Inferior parietal cortex (tissue), 1 donor: ENCODE measurements around the gene SURF4.
A peak's percentile ranks its signal among the peaks of the same experiment; 100 is the strongest.
"Not testable (repeated sequence)": the region's sequence is repeated elsewhere in the genome, so short reads cannot be mapped to it uniquely, and the experiment has no call there.

Source experiments
- DNase-seq: peaks from one replicate; pipeline ENCODE4 v3.0.0-alpha.2; 2016; ENCODE audit errors: extremely low spot score

The SURF4 gene

DNA sequence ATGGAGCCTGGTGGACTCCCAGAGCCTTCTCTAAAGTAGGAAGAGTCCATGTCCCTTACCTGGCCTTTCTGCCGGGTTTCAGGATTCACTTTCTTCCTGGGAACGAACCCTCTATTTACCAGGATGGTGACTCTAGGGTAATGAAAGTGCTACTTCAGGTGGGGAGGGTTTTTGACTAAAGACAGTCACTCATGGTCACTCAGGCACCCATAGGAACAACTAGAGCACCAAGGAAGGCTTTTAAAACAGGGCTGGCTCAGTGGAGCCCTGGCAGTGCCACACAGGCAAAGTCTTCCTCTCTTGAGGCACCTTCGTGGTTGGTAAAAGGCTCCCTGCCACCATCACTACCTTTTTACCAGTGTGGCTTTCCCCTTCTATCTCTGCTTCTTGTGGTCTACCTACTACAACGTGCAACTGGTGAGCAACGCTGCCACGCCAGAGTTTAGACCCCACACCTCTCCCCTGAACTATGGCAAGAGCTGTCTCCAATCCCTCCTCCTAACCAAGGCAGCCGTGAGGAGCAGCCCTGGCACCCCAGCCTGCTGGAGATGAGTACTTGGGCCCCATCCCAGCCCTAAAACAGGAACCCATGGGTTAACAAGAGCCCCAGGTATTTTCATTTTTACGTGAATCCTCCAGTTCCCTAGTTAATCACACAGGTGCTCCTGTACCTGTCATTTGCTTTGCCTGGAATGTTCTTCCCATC lies 23.1 kb downstream of the SURF4 start:
- DNase-seq, result no peak

DNA sequence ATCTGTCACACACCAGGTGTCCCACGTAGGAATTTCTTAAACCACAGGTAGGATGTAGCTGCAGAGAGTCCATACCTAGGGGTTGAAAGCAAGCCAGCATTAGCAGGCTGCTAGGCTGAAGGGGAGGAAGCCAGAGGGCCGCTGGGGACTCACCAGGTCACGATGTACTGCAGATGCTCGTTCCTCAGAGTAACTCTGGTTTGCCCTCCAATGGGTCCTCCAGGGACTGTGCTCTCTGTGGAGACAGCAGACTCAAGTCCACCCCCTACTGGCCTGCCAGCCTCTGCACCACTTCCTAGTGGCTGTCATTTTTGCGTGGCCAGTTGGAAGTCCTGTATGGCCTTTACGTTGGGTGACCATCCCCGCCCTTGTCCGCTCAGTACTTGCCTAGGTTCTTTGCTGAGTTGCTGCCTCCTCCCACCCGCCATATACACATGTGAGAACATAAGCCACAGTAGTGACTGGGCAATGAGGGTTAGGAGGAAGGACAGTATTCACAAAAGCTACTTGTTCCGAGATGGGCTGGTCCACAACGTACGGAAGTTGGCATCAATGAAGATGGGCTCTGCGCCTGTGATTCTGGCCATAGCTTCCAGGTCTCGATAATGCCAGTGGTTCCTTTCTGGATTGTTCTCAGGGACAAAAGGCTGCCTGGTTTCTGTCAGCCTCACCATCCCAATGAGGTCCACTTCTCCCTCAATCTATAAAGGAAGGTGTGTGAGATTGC lies 23.8 kb downstream of the SURF4 start:
- DNase-seq, result no peak

DNA sequence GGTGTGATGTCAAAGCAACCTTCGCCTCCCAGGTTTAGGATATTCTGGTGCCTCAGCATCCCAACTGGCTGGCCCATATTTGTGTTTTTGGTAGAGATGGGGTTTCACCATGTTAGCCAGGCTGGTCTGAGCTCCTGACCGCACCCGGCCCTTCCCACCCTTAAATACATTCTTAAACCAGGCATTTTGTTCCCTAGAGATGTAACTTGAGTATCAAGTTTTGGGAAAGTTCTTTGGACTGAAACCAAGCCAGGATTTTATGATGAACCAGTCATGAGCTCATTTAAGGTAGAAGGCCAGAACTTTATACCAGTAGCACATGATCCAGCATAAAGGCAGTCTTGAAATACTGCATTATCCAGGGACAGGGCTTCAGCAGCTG lies 24.3 kb downstream of the SURF4 start:
- DNase-seq, result no peak

DNA sequence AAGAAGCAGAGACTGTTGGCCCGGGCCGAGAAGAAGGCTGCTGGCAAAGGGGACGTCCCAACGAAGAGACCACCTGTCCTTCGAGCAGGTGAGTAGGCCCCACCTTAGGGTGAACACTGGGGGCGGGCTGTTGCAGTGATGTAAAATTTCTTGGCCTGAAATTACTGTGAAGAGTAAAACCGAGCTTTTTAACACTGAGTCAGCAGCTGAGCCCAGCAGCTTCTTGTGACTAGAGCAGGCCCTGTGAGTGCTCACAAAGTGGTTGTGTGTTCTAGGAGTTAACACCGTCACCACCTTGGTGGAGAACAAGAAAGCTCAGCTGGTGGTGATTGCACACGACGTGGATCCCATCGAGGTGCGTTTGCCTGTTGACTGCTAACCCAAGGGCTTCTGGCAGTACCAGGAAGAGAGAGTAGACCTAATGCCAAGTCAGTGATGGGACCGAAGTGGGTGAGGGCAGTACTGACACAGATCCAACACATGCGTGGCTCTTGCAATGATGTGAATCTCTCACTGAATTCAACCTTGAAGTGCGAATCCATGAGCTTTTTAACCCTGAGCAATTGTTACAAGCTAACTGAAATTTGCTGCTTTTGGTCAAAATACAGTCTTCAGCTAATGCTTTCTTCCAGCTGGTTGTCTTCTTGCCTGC lies 25.8 kb downstream of the SURF4 start:
- no peak for DNase-seq

DNA sequence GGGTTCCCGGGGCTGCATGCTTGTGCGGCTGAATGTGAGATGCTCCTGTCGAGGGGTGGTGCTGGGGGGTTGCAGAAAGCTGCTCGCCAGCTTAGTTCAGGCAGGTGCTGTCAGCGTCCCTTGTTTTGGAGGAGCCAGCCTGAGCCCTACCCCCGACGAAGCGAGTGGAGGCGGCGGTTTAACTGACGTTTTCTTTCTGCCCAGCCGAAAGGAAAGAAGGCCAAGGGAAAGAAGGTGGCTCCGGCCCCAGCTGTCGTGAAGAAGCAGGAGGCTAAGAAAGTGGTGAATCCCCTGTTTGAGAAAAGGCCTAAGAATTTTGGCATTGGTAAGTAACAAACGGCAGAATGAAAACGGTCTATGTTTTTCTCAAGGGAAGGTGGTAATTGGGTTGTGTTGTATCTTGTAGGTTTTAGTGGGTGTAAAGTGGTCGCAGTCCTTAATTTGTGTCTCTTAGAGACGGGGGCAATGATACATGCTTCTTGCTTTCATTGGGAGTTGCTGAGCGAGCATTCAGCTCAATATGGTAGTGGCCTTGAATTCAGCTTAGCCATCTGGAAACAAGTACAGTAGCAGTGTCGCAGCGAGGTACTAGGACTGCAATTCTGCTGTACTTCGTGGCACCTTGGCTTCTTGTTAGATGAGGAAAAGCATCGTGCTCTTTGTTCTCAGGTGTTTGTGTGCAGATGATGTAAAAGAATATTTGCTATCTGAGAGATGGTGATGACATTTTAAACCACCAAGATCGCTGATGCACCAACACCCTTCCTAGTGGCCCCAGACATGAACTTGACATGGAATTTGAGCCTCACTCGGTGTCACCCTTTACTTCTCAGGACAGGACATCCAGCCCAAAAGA lies 26.9 kb downstream of the SURF4 start:
- no peak for DNase-seq

DNA sequence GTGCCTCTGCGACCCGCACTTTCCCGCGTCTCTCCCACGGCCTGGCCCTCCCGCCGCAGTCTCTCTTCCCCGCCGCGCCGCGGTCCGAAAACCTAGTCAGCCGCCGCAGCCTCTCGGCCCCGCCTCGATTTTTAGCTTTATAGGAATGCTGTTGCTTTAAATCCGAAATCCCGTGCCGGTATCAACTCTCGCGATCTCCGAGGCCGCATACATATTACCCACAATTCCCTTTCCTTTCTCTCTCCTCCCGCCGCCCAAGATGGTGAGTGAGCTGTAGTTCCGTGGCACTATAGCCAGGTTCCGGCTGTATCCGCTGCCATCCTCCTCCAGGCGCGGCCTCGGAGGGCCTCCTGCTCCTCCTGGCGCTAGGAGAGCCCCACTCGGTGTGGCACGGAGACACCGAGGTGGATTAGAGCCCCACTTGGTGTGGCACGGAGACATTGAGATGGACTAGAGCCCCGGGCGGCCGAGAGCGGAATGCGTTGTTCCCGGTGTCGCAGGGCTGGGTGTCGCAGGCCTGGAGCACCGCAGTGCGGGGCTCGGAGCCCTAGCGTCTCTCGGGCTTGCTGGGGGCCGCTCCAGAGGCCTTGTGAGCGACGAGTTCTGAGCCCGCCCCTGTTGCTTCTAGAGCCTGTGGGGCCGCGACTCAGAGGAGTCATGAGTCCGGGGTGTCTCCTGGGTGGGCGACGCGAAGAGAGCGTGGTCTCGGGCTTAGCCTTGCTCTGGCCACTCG lies 27.7 kb downstream of the SURF4 start, which contains the start of the genes MED22 and RPL7A:
Gene MED22 (minus strand): TSS at position 147 of the 733 bp plus-strand sequence. CDS start 1,469 bp downstream, outside the sequence.
Gene RPL7A (plus strand): TSS at position 234 of the 733 bp plus-strand sequence. CDS start 26 bp downstream, at position 260.
- DNase-seq, result peak; percentile 96

DNA sequence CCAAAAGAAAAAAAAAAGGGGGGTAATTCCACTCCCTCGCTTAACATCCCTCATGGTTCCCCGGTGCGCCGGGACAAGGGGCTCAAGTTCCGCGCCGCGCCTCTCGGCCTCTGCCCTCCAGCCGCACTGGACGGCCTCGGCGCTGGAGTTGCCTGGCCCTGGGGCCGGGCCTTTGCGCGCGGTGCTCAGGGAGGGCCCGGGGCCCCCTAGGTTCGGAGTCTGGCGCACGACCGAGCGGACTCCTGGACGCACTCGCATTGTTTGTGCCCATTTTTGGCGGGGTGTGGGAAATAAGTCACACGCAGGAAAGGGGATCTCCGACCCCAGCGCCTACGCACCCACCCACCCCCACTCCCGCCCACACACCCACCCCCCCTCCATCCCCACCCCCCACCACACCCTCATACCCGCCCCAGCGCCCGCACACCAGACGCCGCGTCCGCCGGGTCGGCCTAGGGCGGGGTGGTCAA lies 28.3 kb downstream of the SURF4 start:
- no peak for DNase-seq

DNA sequence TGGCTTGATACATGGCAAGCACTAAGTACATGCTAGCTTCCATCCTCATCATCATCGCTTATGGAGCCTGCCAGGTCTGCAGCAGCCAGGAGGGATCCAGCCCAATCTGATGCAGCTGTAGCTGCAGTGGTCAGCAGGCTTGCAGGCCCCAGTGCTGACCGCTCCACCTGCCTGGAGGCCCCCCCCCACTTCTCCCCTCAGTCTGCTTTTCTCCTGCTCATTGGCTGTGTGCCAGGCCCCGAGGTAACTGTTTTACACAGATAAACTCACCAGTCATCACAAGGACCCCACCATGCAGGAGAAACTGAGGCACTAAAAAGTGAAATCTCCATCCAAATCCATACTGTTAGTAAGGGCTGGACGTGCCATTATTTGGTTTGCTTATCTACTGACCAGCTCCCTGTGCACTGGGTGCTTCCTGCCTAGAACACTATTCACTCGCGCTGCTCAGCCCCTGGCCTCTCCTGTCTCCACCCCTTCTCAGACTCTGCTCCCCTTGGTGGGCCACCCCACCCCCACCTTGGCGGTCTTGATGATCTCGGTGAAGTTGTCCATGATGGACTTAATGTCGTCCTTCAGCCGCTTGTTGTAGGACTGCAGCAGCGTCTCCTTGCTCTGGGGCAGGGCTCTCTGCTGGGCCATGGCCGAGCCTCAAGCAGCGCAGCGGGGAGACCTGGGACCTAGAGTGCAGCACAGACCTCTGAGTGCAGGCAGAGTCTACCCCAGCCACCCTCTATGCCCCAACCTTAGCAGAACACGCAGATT lies 29.7 kb downstream of the SURF4 start:
- no peak for DNase-seq

DNA sequence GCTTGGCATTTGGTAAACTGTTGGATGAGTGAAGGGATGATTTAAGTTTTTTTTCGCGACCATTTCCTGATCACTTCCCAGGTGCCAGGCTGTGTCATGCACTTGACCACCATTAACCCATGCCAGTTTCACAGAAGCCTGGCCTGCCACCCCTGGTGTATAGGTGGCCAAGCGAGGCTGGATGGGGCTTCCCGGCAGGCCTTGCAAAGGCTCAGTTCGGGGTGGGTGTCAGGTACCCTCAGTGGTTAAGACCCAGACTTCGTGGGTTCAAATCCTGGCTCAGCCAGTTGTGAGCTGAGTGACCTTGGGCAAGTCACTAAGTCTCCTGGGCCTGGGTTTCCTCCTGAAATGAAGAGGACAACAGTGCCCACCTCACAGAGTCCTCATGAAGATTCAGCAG lies 30.3 kb downstream of the SURF4 start:
- DNase-seq, result no peak

DNA sequence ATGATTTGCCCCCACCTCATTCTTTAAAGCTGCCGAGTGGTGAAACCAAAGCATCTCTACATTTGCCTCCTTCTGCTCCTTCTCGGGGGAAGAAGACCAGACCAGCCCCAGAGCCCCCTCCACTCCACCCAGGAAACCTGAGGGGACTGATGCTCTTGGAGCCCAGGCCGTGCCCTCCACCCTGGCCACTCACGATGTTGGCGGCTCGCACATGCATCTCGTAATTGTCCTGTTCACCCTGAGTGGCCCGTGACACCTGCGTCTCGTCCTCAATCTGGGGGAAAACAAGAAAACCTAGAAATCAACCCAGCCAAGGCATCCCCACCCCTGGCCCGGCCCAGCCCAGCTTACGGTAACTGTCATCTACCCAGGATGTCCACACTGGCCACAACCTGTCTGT lies 30.9 kb downstream of the SURF4 start:
- no peak for DNase-seq

DNA sequence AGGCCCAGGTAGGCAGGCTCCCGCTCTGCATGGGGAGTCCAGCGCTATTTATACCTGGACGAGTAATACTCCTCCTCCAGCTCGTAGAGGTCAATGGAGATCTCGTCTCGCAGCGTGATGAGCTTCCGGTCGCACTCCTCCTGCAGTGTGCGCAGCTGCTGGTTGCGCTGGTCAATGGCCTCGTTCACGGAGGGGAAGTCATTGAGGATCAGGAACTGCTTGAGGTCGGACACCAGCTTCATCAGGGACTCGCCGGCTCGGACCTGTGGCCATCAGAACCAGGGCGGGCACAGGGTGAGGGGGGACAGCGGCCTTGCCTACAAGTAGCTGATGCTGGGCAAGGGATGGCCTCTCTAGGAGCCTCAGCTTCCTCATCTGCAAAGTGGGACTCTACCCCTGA lies 31.8 kb downstream of the SURF4 start:
- no peak for DNase-seq

DNA sequence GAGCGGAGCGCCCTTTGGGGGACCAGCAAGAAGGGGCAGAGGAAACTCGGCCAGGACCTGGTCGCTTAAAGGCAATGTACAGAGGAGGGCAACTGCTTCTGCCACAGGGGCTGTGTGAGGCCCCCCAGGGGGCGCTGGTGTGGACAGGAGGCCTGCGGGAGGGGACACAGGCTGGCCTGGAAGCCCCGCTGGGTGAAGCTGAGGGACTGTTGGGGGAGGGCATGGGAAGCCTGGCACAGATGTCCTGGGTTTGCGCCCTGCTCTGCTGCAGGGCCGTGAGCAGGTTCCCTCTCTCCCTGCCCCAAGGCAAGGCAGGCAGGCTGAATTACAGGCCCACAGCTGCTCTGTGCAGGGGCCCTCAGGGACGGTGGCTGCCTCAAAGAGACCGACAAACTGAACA lies 33.3 kb downstream of the SURF4 start:
- DNase-seq, result no peak

DNA sequence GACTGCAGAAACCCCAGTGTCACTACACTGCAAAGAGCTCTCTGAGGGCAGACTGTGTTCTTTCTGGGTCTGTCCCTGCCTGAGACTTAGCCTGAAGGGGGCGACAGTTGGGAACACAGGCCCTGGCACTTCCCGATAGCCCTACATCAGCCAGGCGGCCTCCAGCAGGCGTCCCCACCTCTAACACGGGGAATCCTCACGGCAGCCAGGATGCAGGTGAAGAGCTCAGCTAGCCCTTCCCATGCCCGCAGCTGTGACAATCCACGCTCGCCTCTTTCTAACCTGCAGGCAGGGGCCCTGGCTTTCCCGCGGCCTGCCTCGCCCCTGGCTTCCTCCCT lies 33.8 kb downstream of the SURF4 start:
- DNase-seq, result no peak

DNA sequence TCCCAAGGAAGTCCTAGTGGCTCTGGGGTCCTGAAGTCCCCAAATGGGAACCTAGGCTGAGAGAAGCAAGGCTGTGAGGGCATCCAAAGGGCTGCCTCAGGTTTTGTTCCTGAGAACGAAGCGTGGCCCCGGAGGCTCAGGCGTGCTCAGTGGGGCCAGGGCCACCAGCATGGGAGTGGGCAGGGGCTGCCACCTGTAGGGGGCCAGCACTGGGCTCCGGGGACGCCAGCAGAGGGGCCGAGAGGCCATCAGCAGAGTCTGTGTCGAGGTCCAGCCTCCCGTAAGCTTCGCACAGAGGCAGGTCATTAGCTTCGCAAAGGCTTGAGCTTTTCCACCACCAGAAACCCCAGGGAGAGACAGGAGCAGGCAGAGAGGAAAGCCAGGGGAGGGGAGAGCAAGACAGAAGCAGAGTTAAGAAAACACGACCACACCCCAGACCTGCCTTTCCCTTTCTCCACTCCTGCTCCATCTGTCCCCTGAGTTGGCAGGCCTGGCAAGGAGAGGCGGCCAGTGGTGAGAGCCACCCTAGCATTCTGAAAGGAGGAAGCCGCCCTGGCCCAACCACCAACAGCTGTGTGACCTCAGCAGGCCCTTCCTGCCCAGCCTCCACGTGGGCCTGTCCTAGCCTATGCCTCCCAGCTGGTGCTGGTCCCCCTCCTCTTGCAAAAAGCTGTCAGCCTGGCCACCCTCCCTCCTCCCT lies 34.3 kb downstream of the SURF4 start:
- no peak for DNase-seq

DNA sequence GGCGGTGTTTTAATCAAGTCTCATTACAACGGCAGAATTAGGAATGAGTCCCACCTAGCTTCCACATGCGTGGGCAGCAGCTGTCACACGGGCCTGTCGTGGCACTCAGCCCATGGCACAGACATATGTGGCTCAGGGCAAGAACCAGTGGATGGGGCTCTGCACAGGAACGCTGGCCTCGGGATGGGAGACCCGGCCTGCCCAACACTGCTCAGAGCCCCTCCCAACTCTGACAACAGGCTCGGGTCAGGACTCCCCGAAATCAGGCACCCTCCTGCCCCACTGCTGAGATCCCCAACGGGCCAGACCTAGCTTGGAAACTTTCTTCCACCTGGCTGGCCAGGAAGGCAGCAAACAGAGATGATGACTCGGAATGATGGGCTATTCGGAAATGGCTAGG lies 34.9 kb downstream of the SURF4 start:
- no peak for DNase-seq

DNA sequence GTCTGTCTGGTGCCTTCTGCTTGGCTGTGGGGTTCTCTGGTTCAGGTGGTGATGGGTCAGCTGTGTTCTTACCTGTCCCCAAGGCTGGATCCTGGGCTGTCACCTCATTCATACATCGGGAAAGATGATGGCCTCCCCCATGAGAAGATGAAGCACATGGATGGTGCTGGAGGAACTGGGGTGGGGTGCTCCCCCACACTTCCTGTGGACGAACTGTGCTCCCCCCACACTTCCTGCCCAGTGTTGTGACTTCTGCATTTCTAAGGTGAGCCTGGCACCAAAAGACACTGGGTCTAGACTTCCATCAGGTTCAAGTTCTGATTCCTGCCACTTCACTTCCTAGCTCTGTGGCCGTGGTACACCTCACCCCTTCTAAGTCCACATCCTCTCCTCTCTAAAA lies 35.6 kb downstream of the SURF4 start:
- no peak for DNase-seq

DNA sequence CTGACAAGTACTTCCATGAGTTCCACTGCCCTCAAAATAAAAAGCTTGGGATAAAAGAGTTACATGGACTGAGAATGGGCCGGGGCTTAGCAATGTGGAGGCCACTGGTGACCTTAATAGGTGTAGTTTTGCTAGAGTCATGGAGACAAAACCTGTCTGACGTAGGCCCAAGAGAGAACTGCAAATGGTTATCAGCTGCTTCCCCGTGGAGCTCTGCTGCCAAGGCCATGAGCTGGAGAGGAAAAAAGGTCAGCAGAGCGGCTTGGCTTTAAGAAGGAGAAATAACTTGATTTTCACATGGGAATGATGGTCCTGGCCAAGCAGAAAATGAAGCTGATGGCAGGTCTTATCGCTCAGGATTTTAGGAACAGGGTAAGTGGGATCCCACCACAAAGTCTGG lies 36.2 kb downstream of the SURF4 start:
- no peak for DNase-seq

DNA sequence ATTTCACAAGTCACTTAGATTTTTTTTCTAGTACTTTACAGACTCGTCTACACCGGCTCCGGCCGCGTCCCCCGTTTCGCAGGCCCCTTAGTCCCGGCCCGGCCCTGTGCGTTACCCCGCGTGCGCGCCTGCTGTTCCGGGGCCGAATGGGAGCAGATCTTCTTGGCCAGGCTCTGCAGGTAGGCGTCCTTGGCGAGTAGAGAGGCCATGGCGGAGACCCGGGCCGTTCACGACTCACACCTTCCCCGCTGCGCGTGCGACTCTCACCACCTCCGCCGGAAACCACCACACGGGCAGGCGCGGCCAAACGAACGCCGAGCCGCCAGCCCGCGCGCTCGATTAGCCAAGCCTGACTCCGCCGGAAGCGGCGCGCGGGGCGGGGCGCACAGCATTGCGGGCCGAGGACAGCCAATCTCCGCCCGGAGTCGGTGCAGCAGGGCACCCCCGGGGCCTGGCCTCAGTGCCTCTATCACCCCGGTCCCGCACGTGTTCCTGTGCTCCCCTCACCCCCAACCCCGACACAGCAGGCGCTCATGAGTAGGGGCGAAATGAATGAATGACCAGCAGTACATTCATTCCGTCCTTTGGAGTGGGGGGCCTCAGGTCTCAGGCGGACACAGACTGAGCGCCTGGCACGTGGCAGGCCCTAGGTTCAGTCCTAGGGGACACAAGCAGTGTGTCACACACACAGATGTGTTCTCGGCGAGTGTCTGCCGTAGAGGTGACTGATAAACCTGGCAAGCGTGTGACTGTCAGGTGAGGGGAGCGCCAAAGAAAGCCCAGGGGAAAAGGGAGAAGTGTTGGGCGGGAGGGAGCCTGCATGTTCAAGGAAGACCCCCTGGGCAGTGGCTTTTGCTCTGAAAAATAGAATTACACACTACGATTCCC lies 39.7 kb downstream of the SURF4 start, which contains the start of gene SURF6:
Gene SURF6 (minus strand): TSS at position 265 of the 888 bp plus-strand sequence. CDS start 56 bp downstream, at position 209.
- DNase-seq, result peak; percentile 93

DNA sequence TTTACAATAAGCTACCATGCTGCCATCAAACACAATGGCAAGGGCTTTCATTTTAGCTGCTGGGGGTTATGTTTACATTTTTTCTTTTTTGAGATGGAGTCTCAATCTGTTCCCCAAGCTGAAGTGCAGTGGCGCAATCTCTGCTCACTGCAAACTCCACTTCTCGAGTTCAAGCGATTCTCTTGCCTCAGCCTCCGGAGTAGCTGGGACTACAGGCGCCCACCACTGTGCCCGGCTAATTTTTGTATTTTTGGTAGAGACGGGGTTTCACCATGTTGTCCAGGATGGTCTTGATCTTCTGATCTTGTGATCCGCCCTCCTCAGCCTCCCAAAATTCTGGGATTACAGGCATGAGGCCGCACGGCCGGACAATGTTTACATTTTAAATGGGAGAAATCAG lies 41.0 kb downstream of the SURF4 start:
- not testable (repeated sequence) for DNase-seq
